RWPE1 (cell line): ENCODE data around the gene ZW10.
"Not testable (repeated sequence)": the region's sequence is repeated elsewhere in the genome, so short reads cannot be mapped to it uniquely, and the experiment has no call there.

ENCODE experiments used
- CTCF ChIA-PET: fragments of 350-600 bp; sonication (Branson Sonifier 250); formaldehyde crosslinking; extraction: SDS; loops from one replicate; lab custom pipeline; 2021; lab: Yijun Ruan, JAX
- POLR2A ChIA-PET: fragments of 400-600 bp; formaldehyde crosslinking; extraction: SDS; loops from one replicate; lab custom pipeline; 2020; ENCODE audit warnings: antibody characterized with exemption; ENCODE audit not compliant: low non-redundant PET; lab: Yijun Ruan, JAX
- DNase-seq: peaks from one replicate; pipeline ENCODE4 v3.0.0; 2012; ENCODE audit warnings: low spot score
- H3K27ac ChIP-seq: fragments of 450-650 bp; 2 replicates; pipeline ENCODE4 v1.5.1; 2017
- TF ChIP-seq, protein P1 (sequence below): fragments of 450-650 bp; conservative IDR thresholded peaks from 2 replicates; pipeline ENCODE4 v1.5.1; 2017; ENCODE audit warnings: low read depth, mild to moderate bottlenecking

The ZW10 gene

DNA sequence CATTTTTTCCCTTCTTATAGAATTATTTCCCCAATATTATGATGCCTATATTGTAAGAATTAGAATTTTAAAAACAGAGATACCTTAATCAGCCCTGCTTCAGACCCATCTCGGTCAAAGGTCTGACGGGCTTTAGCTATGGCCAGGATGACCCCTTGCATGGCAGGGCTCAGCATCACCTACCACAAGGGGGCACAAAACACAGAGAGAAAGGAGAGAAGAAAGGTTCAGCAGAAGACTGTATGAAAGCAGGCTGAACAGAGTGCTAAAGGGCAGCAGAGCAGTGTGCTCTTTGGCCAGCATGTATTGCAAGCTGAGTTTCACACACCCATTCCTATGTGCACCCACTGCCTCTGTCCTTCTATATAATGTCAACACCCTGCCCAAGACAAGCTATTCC, 32.9 kb upstream of the ZW10 start:
- ChIA-PET POLR2A (no interaction called here), CTCF (interaction anchor here (0.6 to 1.9 kb wide), 5 partner anchors 14 to 622 kb away, joined by 3 to 11 read pairs (median 3); no protein-coding TSS in a partner anchor)
- TF ChIP-seq, protein P1, sequence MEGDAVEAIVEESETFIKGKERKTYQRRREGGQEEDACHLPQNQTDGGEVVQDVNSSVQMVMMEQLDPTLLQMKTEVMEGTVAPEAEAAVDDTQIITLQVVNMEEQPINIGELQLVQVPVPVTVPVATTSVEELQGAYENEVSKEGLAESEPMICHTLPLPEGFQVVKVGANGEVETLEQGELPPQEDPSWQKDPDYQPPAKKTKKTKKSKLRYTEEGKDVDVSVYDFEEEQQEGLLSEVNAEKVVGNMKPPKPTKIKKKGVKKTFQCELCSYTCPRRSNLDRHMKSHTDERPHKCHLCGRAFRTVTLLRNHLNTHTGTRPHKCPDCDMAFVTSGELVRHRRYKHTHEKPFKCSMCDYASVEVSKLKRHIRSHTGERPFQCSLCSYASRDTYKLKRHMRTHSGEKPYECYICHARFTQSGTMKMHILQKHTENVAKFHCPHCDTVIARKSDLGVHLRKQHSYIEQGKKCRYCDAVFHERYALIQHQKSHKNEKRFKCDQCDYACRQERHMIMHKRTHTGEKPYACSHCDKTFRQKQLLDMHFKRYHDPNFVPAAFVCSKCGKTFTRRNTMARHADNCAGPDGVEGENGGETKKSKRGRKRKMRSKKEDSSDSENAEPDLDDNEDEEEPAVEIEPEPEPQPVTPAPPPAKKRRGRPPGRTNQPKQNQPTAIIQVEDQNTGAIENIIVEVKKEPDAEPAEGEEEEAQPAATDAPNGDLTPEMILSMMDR = 0 out of 2 replicates have a peak, but pooled peaks have one; percentile 17
- DNase-seq = no peak
- no peak overlapping the region for H3K27ac ChIP-seq

GRCh38 chr11:113805640-113806039, 32.1 kb upstream of the ZW10 start:
- TF ChIP-seq, protein P1 = no peak
- DNase-seq = no peak
- CTCF ChIA-PET = interaction anchor here (1.1 to 1.9 kb wide), 2 partner anchors 26 to 455 kb away, joined by 4 to 11 read pairs; no protein-coding TSS in a partner anchor
- no peak overlapping the region for H3K27ac ChIP-seq
- POLR2A ChIA-PET = no interaction called here

DNA sequence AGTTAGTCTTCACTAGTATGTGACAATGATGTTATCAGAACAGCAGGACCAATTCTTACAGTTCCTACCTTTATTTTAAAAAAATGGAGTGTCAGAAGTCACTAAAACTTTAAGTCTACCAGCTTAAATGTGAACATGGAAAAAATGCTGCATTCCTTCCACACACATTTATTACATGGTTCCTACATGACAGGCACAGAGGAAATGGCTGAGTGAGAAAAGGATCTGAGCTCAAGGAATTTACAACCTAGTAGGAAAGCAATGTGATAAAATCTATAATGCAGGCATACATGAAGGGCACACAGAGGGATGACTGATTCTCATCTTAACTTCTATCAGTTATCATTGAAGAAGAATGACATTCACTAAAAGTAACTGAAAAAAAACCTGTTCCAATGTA, 29.1 kb upstream of the ZW10 start:
- H3K27ac ChIP-seq = no peak overlapping the region
- no peak for DNase-seq
- CTCF ChIA-PET = no interaction called here
- POLR2A ChIA-PET = no interaction called here
- TF ChIP-seq, protein P1 = no peak

DNA sequence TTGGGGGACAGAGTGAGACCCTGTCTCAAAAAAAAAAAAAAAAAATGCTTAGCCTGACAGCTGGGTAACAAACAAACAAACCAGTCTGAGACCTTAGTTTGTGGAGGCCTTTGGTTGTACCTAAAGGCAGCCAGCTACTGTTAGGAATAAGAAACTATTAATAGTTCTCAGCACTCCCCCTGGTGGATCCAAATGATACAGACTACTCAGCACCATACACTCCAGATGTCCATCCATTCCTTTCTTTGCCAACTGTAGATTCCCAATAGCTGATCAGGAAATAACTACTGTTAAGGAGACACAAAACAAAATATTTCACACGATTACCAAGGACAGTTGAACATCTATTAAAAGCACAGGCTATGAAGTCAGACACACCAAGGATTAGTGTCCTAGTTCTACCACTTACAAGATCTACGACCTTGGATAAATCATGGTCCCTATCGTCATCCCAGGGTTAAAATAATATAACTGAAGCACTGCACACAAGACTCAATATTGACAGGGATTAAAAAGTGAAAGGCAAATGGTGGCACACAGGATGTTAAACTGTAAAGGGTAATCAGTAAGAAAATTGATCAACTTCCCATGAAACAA, 23.3 kb upstream of the ZW10 start:
- POLR2A ChIA-PET = no interaction called here

GRCh38 chr11:113789675-113790320, 16.3 kb upstream of the ZW10 start:
- TF ChIP-seq, protein P1 = no peak
- DNase-seq = no peak
- no peak overlapping the region for H3K27ac ChIP-seq
- ChIA-PET POLR2A (no interaction called here), CTCF (interaction anchor here (0.6 kb wide), 1 partner anchor 11 kb away, joined by 4 read pairs; no protein-coding TSS in a partner anchor)

More for the DNA sequence above, 23.3 kb upstream of the ZW10 start:
- TF ChIP-seq, protein P1 = peak; percentile 73
- CTCF ChIA-PET = interaction anchor here (0.6 to 1.1 kb wide), 12 partner anchors 16 to 676 kb away, joined by 3 to 4 read pairs (median 3); partner anchors contain the start of genes CLDN25 and ZW10
- peak; percentile 53 for DNase-seq
- H3K27ac ChIP-seq = no peak overlapping the region

DNA sequence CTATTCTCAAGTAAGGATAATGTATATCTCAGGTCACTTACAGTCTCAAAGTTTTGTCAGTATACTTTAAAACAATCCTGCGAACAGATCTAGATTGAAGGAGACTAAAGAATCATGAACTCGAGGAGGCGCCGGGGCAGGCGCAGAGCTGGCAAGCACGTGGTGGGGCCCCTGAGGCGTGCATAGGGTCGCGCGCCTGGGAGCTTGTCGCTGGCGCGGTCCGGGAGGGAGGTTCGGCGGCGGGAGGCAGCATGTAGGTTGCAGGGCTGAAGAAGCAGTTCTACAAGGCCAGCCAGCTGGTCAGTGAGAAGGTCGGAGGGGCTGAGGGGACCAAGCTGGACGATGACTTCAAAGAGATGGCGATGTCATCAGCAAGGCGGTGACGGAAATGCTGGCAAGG, 15.5 kb upstream of the ZW10 start:
- H3K27ac ChIP-seq, POLR2A ChIA-PET, DNase-seq: not testable (repeated sequence)
- CTCF ChIA-PET = interaction anchor here (0.6 to 0.7 kb wide), 2 partner anchors 16 to 28 kb away, joined by 3 to 4 read pairs; no protein-coding TSS in a partner anchor

DNA sequence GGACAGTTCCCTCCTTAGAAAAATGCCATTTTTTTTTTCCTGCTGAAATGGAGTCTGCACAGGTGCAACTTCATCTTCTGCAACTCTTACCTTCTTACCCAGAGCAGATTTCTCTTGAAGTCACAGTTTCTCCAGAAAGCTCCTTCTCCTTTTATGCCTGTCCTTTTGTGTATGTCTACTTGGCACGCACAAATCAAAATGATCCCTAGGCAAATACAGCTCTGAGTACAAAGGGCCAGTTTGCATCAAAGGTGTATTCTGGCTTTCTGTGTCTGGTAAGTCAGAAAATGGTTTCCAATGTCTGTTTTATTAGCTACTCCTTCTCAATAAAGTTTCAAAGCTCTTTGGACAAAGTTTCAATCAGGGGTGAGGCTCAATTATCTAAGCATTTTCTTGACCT, 8.6 kb upstream of the ZW10 start:
- TF ChIP-seq, protein P1 = no peak
- H3K27ac ChIP-seq = no peak overlapping the region
- ChIA-PET CTCF (no interaction called here), POLR2A (no interaction called here)
- no peak for DNase-seq
